Measurements from ENCODE around the gene ZBTB40. TPM values are rescaled to one million over a fixed set of nuclear protein-coding genes. Genes with fewer than 3 reads are reported as not detected.

Gene ZBTB40
- total RNA-seq, 2 donors from 2014 or later = 11.2 to 16.2 TPM

DNA sequence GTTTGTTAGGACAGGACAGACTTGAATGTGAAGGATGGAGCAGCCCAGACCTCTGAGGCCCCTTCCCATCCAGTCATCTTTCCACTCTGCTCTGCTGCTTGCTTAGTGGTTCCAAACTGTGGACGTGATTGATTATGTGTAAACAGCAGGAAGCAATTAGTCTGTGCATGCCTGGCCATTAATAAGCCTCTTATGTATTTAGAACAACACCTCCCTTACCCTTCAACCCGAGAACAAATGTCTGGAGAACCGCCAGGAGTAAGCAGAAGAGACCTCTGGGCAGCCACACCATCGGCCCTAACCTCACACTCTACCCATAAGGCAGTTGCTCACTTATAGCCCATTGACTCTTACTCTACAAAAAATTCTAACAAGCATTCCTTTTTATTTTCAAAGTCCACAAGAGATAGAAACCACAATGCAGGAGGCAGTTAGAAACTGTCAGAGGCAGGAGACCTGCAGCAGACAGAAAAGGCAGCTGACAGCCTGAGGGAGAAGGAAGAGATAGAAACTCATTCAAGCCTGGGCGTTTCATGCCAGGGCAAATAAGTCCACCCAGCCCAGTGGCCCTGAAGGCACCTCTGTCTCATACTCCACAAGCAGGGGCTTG, 105.8 kb downstream of the ZBTB40 start:
- Histone ChIP-seq H3K9me3 (no peaks in the 10 kb centered on the region), H3K9ac (ENCODE audit: low read depth in 2 of 2, low read length in 2 of 2) (no peak overlapping the region), H3K36me3 (no peaks in the 10 kb centered on the region), H3K27me3 (peaks cover 6% of the 10 kb centered on the region), H3K4me3 (no peak overlapping the region), H3K4me1 (no peaks in the 10 kb centered on the region), H3K27ac (no peak overlapping the region)
- no peak for DNase-seq
- TF ChIP-seq, protein P1, sequence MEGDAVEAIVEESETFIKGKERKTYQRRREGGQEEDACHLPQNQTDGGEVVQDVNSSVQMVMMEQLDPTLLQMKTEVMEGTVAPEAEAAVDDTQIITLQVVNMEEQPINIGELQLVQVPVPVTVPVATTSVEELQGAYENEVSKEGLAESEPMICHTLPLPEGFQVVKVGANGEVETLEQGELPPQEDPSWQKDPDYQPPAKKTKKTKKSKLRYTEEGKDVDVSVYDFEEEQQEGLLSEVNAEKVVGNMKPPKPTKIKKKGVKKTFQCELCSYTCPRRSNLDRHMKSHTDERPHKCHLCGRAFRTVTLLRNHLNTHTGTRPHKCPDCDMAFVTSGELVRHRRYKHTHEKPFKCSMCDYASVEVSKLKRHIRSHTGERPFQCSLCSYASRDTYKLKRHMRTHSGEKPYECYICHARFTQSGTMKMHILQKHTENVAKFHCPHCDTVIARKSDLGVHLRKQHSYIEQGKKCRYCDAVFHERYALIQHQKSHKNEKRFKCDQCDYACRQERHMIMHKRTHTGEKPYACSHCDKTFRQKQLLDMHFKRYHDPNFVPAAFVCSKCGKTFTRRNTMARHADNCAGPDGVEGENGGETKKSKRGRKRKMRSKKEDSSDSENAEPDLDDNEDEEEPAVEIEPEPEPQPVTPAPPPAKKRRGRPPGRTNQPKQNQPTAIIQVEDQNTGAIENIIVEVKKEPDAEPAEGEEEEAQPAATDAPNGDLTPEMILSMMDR (IDR thresholded peaks at IDR 0.05) = no peak
- intact Hi-C loops (cut with DNase I) = no loop called here

DNA sequence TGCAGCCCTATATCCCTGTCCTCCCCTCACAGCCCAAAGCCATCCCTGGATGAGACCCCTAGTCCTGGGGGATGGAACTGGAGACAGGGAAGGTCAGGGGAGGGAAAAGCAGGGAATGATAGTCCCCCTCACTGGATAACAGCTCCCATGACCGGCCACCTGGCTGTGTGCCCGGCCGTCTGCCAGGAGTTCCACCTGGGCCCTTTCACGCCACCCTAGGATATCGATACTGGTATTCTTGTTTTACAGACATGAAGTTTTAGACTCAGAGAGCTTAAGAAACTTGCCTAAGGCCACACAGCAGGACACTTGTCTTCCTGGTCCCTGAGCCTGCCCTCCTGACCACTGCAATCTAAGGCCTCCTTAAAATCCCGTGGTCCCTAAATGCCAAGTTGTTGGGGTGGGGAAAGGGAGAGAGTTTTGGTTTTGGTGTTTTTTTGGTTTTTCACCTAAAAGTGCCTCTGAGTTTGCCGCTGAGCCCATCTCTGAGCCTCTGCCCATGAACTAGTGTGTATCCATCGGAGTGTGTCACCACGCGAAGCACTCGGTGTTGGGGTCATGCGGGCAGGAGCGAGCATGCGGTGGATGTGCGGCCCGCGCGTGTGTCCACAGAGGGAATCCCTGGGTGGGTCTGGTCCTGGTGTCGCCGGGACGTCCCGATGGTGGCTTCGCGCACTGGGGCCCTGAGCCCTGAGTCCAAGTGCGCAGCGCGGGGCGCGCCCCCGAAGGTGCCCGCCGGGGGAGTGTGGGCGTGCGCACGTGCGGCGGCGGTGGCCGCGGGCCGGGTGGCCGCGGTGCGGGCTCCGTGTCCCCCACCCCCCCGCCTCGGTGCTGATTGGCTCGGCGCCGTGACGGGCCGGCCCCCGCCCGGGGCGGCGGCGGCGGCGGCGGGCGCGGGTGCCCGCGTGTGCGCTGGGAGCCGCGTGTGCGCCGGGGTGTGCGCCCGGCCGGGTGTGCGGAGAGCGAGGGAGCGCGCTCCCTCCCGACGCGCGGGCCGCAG, 111.2 kb downstream of the ZBTB40 start, which contains the start of gene EPHA8:
Gene EPHA8, plus strand, starts transcription at position 906 of the 1,000 bp plus-strand sequence. CDS start 147 bp downstream, outside the sequence.
- Histone ChIP-seq H3K4me1 (no peaks in the 10 kb centered on the region), H3K9me3 (no peaks in the 10 kb centered on the region), H3K9ac (ENCODE audit: low read depth in 2 of 2, low read length in 2 of 2) (no peak within 1 kb of the TSS), H3K27ac (no peak within 1 kb of the TSS), H3K4me3 (no peak within 1 kb of the TSS), H3K36me3 (no peaks in the 10 kb centered on the region), H3K27me3 (peaks cover 24% of the 10 kb centered on the region)
- intact Hi-C loops (cut with DNase I) = no loop called here
- no peak for DNase-seq
- TF ChIP-seq, protein P1 (IDR thresholded peaks at IDR 0.05) = no peak

DNA sequence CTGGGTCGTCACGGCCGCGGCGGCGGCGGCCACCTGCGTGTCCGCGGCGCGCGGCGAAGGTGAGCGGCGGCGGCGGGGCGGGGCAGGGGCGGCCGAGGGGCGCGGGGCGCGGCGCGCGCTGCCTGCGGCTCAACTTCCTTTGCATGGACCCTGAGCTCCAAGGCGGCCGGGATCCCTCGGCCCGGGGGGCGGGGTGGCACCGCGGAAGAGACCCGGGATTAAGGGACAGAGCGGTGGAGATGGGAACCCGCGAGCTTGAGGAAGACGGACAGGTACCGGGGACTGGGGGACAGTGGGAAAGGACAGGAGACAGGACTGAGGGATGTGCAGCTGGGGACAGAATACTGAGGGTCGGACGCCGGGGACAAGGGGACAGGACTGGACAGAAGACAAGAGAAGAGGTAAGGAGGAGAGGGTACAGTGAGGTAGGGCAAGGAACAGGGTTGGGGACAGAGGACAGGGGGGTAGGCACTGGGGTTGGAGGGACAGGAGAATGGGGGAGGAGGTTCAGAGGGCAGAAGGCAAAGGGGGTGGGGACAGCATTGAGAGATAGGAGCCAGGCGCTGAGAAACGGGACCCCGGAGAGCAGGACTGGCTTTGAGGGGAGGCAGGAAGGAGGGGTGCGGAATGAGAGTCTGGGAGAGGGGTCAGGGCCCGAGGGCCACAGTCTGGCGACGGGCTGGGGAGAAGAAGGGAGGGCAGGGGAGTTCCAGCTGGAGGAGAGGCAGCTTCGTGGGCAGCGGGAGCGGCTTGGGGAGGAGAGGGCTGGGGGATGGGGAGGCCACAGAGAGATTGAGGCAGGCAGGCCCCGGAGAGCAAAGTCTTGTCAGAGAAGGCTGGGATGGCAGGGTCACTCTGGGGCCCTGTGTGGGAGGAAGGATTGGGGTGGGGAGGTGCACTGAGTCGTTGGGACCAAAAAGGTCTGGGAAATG, 112.3 kb downstream of the ZBTB40 start:
- no peaks in the 10 kb centered on the region for H3K4me1 ChIP-seq
- DNase-seq = no peak
- H3K36me3 ChIP-seq = no peaks in the 10 kb centered on the region
- H3K9me3 ChIP-seq = no peaks in the 10 kb centered on the region
- H3K4me3 ChIP-seq = no peak overlapping the region
- no peak overlapping the region for H3K27ac ChIP-seq
- TF ChIP-seq, protein P1 (IDR thresholded peaks at IDR 0.05) = no peak
- H3K9ac ChIP-seq (ENCODE audit: low read depth in 2 of 2, low read length in 2 of 2) = no peak overlapping the region
- H3K27me3 ChIP-seq = peaks cover 24% of the 10 kb centered on the region
- intact Hi-C loops (cut with DNase I) = no loop called here

DNA sequence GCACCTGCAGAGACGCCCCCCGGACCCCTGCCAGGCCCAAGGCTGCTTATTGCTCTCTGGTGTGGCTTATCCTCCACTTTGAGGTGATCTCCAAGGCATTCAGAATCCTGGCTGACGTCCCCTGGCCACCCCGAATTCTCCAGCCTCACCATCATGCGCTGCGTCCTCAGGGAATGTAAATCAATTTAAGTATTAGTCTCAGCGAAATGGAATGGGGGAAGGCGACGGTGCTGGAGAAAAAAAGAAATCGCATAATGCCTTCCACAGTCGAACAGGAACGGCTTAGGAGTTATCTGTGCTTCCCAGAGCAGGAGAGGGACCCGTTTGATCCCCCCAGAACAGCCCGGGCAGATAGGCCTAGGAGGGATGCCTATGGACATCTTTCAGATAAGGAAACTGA, 114.5 kb downstream of the ZBTB40 start:
- peaks cover 24% of the 10 kb centered on the region for H3K27me3 ChIP-seq
- no peak overlapping the region for H3K4me3 ChIP-seq
- H3K36me3 ChIP-seq = no peaks in the 10 kb centered on the region
- no peaks in the 10 kb centered on the region for H3K9me3 ChIP-seq
- intact Hi-C loops (cut with DNase I) = no loop called here
- no peak overlapping the region for H3K27ac ChIP-seq
- DNase-seq = no peak
- H3K9ac ChIP-seq (ENCODE audit: low read depth in 2 of 2, low read length in 2 of 2) = no peak overlapping the region
- no peaks in the 10 kb centered on the region for H3K4me1 ChIP-seq
- TF ChIP-seq, protein P1 (IDR thresholded peaks at IDR 0.05) = no peak

DNA sequence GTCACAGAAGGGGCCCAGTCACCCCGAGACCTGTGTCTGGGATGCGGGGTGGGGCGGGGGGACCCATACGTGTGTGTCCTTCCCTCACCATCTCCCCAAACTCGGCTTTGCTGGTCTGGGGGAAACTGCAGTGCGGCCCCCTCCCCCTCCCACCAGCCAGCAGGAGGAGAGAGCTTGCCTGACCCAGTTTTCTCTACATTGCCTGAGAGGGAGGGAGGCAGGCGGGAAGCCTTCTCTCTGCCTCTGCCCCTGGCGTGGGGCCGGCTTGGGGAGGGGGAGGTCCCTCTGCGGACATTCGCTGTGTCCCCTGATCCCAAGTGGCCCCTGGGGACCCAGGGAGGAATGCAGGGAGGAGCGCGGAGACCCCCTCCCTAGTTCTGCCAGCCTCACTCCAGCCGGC, 115.5 kb downstream of the ZBTB40 start:
- no peaks in the 10 kb centered on the region for H3K4me1 ChIP-seq
- H3K27me3 ChIP-seq = peaks cover 24% of the 10 kb centered on the region
- no peak overlapping the region for H3K9ac ChIP-seq (ENCODE audit: low read depth in 2 of 2, low read length in 2 of 2)
- TF ChIP-seq, protein P1 (IDR thresholded peaks at IDR 0.05) = no peak
- DNase-seq = no peak
- H3K27ac ChIP-seq = no peak overlapping the region
- no peak overlapping the region for H3K4me3 ChIP-seq
- H3K9me3 ChIP-seq = no peaks in the 10 kb centered on the region
- intact Hi-C loops (cut with DNase I) = no loop called here
- H3K36me3 ChIP-seq = no peaks in the 10 kb centered on the region

Data from colonic mucosa (tissue), 4 donors.